ENCODE measurements around the gene KLF16. TPM values are rescaled to one million over a fixed set of nuclear protein-coding genes. Genes with fewer than 3 reads are reported as not detected.

Gene KLF16
- total RNA-seq, 2 donors from 2014 or later, result 16.3 to 32.9 TPM

DNA sequence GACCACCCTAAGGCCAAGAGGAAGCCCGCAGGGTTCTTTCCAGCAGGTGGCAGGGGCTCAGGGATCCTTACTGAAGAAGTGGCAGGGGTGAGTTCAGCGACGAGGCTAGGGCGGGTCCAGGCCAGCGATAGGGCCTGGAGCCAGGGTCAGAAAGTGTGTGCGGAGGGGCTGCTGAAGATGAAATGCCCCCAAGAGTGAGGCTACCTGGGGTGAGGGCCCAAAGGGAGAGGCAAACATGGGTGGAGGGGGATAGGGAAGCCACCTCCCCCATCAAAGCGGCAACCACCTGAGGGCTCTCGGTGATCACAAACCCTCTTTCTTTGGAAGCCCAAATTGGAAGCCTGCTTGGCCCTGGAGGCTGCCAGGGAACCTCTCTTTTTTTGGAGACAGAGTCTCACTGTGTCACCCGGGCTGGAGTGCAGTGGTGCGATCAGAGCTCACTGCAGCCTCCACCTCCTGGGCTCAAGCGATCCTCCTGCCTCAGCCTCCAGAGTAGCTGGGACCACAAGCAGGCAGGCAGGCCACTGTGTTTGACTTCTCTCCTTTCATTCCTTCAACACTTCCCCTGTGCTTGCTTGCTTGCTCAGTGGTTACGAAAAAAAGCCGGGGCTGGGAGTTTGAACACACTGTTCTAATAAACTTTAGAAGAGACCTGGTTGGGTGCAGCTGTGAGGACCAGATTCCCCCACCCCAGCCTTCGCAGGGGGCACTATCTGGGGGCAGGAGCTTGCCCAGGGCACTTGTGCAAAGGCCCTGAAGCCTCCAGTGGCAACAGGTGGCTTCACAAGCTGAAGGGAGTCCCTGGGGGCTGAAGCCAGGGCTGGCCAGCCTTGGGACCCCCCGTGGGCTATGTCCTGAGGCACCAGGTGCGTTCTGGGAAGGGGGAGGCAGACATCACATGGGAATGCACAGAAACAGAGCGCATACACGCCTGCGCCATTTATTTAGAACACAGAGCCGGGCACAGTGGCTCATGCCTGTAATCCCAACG, 49.9 kb downstream of the KLF16 start:
- H3K27me3 Mint-ChIP-seq, result no peaks in the 10 kb centered on the region
- H3K4me3 Mint-ChIP-seq, result peak overlapping the region; percentile 92
- peak overlapping the region; percentile 67 for H3K27ac Mint-ChIP-seq
- ATAC-seq (replicated peaks), result no peak
- peaks cover 13% of the 10 kb centered on the region for H3K36me3 Mint-ChIP-seq (ENCODE audit: low read depth)
- peaks cover 12% of the 10 kb centered on the region for H3K4me1 Mint-ChIP-seq
- H3K9me3 Mint-ChIP-seq, result no peaks in the 10 kb centered on the region

DNA sequence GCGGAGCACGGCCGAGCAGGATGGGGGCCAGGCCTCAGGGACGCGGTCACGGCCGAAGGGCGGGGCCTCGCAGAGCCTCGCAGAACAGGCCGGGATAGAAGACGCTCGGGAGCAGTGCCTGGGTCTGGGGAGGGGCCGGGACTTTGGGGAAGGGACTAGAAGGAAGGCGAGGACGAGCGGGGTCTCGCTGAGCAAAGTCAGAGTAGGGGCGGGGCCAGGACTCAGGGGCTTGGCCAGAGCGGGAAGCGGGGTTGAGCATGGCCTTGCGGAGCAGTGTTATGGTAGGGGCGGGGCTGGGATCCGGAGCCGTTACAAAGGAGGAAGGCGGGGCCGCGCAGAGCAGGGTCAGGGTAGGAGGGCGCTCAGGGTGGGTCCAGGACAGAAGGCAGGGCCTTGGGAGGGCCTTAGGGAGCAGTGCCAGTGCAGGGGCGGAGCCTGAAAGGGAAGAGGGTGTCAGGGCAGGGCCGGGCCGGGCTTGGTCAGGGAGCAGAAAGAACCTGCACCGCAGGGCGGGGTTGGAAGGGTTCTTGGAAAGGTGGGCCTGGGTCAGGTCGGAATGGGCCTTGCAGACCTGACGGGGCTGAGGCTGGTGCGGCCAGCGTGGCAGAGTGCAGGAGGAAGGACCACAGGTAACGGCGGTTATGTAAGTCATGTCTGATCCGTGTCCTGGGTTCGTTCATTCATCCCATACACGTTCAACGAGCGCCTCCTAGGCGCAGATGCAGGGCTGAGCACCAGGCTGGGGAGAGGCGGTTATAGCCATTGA, 50.8 kb downstream of the KLF16 start:
- Mint-ChIP-seq H3K4me3 (peak overlapping the region; percentile 92), H3K36me3 (ENCODE audit: low read depth) (peaks cover 6% of the 10 kb centered on the region), H3K27me3 (no peaks in the 10 kb centered on the region), H3K4me1 (peaks cover 12% of the 10 kb centered on the region), H3K27ac (peak overlapping the region; percentile 67), H3K9me3 (no peaks in the 10 kb centered on the region)
- ATAC-seq (replicated peaks), result peak; percentile 88

DNA sequence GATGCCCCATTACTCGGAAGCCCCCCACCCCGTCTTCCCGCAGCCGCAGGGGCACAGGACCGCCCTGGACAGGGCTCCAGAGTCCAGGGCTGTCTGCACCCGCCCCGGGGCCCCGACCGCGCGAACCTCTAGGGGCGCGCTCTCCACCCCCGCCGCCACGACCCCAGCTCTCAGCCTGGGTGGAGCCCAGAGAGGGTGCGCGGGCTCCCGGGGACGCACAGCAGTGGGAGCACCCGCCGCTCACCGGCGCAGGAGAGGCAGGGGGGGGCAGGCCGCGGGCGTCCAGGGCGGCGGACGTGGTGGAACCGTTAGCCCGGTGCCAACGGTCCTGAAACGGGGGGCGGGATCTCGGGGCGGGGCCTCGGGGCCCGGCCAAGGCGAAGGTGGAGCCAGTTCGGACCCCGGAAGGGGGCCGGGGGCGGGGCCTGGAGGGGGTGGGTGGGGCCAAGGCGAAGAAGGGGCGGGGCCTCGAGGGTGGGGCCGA, 51.4 kb downstream of the KLF16 start, which contains the start of gene ATP8B3:
TSS of gene ATP8B3 (minus strand) at position 335 of the 484 bp plus-strand sequence. CDS start 540 bp downstream, outside the sequence.
- H3K9me3 Mint-ChIP-seq, result no peaks in the 10 kb centered on the region
- H3K4me3 Mint-ChIP-seq, result peak within 1 kb of the TSS; percentile 92
- H3K36me3 Mint-ChIP-seq (ENCODE audit: low read depth), result peaks cover 6% of the 10 kb centered on the region
- H3K4me1 Mint-ChIP-seq, result peaks cover 12% of the 10 kb centered on the region
- H3K27me3 Mint-ChIP-seq, result no peaks in the 10 kb centered on the region
- peak; percentile 34 for ATAC-seq (replicated peaks)
- H3K27ac Mint-ChIP-seq, result peak within 1 kb of the TSS; percentile 67

DNA sequence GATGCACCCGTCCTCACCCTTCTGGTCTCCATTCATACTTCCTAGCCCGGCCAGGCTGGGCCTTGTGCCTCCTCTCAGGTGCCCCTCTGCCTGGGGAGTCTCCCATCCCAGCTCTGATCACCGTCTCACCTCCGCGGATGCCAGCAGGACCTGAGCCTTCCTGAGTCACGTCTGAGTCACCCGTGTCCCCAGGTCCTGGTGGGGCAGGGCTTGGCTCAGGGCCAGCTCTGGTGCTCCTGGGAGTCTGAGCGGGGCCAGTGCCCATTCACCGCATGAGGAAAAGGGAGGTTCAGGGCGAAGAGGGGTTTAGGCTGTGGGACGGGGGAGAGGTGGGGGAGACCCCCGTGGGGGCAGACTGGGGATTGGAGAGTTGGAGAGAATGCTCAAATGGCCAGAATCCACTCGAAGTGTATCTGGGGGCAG, 51.9 kb downstream of the KLF16 start:
- no peaks in the 10 kb centered on the region for H3K27me3 Mint-ChIP-seq
- H3K27ac Mint-ChIP-seq, result peak overlapping the region; percentile 11
- ATAC-seq (replicated peaks), result peak; percentile 43
- H3K4me3 Mint-ChIP-seq, result peak overlapping the region; percentile 92
- H3K36me3 Mint-ChIP-seq (ENCODE audit: low read depth), result peaks cover 6% of the 10 kb centered on the region
- H3K4me1 Mint-ChIP-seq, result peaks cover 12% of the 10 kb centered on the region
- H3K9me3 Mint-ChIP-seq, result no peaks in the 10 kb centered on the region

DNA sequence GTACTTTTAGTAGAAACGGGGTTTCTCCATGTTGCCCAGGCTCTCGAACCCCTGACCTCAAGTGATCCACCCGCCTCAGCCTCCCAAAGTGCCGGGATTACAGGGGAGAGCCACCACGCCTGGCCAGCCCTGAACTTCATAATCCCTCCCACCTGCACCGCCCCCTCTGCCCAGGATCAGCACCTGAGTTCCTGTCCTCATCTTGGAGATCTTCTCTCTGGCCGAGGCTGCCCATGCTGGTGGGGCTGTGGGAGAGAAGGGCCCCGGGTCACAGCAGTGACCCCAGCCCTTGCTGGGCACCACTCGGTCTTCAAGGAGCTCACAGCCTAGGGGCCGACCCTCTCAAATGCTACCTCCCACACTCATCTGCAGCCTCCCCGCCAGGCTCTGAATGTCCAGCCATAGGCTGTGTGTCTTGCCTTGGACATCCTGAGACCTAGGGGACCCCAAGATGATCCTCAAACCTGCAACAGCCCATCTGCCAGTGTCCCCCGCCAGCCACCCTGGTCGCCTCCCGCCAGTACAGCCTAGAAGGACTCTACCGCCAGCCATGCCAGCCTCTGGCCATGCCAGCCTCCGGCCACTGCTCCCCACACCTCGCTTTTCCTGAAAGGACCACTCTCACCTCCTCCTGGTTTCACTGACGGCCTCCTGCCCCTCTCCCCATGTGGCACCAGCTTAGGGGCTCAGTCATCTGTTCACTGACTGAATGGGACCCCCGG, 52.8 kb downstream of the KLF16 start:
- Mint-ChIP-seq H3K27ac (no peak overlapping the region), H3K4me3 (peak overlapping the region; percentile 92), H3K9me3 (no peaks in the 10 kb centered on the region), H3K27me3 (no peaks in the 10 kb centered on the region), H3K4me1 (peaks cover 12% of the 10 kb centered on the region), H3K36me3 (ENCODE audit: low read depth) (no peaks in the 10 kb centered on the region)
- ATAC-seq (replicated peaks), result no peak

DNA sequence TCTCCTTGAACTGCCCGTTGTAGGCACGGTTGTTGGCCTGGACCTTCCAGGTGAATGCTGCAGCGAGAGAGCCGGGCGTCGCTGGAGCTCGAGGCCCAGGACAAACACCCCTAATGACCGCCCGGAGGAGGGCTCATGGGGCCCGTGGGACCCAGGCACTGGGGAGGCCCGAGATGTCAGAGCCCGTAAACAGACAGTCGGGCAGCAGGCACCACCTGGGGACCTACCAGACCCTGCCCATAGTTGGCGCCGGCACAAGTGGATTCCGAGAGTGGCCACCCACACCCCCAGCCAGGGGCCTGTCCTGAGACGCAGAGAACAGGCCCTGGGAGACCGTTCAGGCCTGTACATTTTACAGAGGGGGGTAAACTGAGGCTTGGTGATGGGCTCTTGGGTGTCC, 53.7 kb downstream of the KLF16 start:
- Mint-ChIP-seq H3K4me3 (no peak overlapping the region), H3K4me1 (peaks cover 12% of the 10 kb centered on the region), H3K9me3 (no peaks in the 10 kb centered on the region), H3K27ac (no peak overlapping the region), H3K27me3 (no peaks in the 10 kb centered on the region), H3K36me3 (ENCODE audit: low read depth) (no peaks in the 10 kb centered on the region)
- ATAC-seq (replicated peaks), result no peak

DNA sequence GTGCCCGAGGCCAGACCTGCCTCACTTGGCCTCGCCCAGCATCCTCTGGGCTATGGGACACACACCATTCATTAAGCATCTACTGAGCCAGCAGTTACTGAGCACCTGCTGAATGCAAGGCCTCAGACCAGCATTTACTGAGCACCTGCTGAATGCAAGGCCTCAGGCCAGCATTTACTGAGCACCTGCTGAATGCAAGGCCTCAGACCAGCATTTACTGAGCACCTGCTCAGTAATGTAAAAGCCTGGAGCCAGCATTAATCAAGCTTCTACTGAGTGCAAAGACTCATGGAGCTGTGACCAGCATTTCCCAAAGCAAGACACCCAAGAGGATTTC, 55.0 kb downstream of the KLF16 start:
- no peak for ATAC-seq (replicated peaks)
- H3K9me3 Mint-ChIP-seq, result no peaks in the 10 kb centered on the region
- no peak overlapping the region for H3K4me3 Mint-ChIP-seq
- H3K27me3 Mint-ChIP-seq, result no peaks in the 10 kb centered on the region
- no peak overlapping the region for H3K27ac Mint-ChIP-seq
- peaks cover 12% of the 10 kb centered on the region for H3K4me1 Mint-ChIP-seq
- H3K36me3 Mint-ChIP-seq (ENCODE audit: low read depth), result no peaks in the 10 kb centered on the region

DNA sequence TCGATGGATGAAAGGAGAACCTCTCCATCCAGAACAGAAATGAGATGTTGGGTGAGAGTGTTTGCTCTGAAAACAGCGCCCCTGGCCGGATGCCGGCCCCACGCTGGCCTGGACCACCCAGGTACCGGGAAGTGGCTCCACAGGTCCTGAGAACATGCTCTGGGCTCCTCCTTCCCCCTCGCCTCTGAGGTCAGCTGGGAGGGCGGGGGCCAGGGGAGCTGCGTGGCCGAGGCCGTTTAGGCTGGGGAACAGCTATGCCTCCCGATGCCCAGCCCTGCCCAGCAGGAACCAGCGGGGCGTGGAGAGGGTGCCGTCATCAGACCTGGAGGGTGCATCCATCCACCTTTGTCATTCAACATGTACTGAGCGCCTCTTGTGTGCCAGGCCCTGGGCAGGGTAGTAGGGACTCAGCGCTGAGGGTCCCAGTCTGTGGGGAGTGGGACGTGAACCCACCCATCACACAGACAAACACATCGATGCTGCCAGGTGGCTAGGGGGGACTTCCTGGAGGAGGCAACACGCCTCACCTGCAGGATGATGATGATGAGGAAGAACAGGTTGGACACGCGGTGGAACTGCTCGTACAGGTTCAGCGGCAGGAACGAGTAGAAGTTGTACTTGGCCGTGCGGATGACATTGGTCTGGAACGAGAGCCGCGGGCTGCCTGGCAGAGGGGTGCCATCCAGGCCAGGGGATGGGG, 55.5 kb downstream of the KLF16 start:
- Mint-ChIP-seq H3K9me3 (no peaks in the 10 kb centered on the region), H3K4me3 (no peak overlapping the region)

DNA sequence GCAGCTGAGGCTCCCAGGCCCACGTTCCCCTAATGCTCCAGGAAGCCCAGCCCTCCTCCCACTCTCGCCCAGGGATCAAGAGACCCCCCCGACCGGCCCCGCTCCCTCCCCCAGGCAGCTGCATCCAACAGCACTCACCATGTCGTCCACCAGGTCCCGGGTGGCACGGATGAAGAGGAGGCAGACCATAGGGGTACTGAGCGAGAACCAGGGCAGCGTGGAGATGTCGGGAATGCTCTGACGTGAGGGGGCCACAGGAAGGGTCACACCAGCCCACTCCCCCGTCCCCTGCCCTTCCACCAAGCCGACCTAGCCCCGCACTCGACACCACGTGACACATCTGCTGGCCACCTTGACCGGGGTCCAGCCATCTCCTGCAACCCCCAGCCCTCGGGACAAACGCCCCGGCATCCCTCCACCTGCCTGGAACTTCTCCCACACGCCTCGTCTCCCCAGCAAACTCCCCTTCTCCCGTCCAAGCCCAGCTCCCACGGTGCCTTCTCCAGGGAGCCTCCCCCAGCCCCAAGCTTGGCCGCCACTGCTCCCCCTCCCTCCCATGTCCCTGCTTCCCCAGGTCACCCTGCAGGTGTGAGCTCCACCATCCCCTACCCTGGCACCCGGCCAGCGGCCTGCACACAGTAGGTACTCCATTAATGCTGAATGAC, 56.2 kb downstream of the KLF16 start:
- no peaks in the 10 kb centered on the region for H3K9me3 Mint-ChIP-seq
- no peak for ATAC-seq (replicated peaks)
- H3K36me3 Mint-ChIP-seq (ENCODE audit: low read depth), result no peaks in the 10 kb centered on the region
- peaks cover 5% of the 10 kb centered on the region for H3K4me1 Mint-ChIP-seq
- H3K4me3 Mint-ChIP-seq, result no peak overlapping the region
- no peak overlapping the region for H3K27ac Mint-ChIP-seq
- H3K27me3 Mint-ChIP-seq, result no peaks in the 10 kb centered on the region

More for the DNA sequence above, 55.5 kb downstream of the KLF16 start:
- H3K36me3 Mint-ChIP-seq (ENCODE audit: low read depth), result no peaks in the 10 kb centered on the region
- no peak for ATAC-seq (replicated peaks)
- no peaks in the 10 kb centered on the region for H3K27me3 Mint-ChIP-seq
- H3K27ac Mint-ChIP-seq, result no peak overlapping the region
- peaks cover 9% of the 10 kb centered on the region for H3K4me1 Mint-ChIP-seq

DNA sequence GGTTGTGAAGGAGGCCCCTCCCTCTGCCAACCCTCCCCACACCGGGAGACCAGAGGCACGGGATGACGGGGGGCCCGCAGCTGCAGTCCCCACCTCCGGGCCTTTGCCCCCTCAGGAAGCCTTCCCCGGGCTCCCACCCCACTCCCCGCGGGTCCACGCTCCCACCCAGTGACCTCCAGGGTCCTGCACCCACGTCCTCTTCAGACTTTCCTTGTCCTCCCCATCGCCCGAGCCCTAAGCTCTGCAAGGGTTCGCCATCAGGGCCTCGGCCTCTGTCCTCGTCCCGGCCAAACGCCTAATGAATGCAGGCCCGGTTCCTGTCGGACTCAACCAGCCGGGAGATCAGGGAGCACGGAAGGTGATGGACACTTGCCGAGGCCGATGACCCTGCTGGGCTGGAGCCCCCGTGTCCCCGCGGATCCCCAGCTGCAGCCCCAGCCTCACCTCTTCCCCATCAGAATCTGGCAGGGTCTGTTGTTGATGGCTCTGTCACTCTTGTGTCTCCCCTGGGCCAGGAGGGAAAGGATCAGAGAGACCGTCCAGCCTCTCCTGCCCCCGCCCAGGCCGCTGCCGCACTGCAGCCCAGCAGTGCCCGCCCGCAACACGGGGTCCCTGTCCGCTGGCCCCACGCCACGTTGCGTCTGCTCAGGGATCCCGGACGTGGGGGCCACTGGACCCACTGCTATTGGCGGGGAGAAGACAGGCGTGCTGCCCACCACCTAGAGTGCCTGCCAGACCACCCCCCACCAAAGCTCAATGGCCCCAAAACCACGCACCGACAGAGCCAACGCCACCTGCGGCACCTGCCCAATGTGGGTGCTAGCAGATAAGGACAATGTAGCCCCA, 57.0 kb downstream of the KLF16 start:
- Mint-ChIP-seq H3K4me1 (peaks cover 3% of the 10 kb centered on the region), H3K36me3 (ENCODE audit: low read depth) (no peaks in the 10 kb centered on the region), H3K27ac (no peak overlapping the region), H3K4me3 (no peak overlapping the region), H3K9me3 (no peaks in the 10 kb centered on the region), H3K27me3 (no peaks in the 10 kb centered on the region)
- ATAC-seq (replicated peaks), result no peak

DNA sequence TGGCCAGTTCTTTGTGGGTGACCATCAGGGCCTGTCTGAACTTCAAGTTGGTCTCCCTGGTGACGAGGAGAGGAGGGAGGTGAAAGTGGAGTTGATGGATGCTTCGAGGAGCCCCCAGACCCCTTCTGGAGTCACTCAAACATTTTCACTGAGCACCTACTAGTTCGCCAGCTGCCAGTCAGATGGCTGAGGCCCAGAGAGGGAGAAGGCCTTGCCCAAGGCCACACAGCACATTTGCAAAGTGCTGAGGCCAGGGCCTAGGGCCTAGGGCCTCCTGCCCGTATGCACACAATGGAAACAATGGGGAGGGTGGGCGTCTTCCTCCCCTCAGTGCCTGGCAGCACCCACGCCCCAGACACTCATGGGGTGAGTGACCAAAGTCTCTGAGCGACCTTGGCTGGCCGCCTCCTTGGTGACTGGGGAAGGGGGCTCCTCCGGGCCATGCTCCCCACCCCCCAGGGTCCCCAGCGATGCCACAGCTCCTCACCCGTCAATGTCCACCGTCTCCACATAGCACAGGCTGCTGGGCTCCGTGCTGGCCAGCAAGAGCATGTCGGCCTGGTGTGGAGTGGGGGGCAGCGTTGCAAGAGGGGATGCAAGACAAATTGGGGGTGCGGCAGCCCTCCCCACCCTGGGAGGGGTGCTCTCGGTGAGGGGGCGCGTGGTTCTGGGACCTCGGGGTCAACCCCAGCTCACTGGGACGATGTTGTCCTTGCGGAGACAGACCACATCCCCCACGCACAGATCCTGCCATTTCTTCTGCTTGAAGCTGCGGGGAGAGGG, 57.8 kb downstream of the KLF16 start:
- H3K4me3 Mint-ChIP-seq, result no peak overlapping the region
- no peaks in the 10 kb centered on the region for H3K9me3 Mint-ChIP-seq
- ATAC-seq (replicated peaks), result no peak
- no peaks in the 10 kb centered on the region for H3K4me1 Mint-ChIP-seq
- H3K27me3 Mint-ChIP-seq, result no peaks in the 10 kb centered on the region
- no peaks in the 10 kb centered on the region for H3K36me3 Mint-ChIP-seq (ENCODE audit: low read depth)
- no peak overlapping the region for H3K27ac Mint-ChIP-seq

DNA sequence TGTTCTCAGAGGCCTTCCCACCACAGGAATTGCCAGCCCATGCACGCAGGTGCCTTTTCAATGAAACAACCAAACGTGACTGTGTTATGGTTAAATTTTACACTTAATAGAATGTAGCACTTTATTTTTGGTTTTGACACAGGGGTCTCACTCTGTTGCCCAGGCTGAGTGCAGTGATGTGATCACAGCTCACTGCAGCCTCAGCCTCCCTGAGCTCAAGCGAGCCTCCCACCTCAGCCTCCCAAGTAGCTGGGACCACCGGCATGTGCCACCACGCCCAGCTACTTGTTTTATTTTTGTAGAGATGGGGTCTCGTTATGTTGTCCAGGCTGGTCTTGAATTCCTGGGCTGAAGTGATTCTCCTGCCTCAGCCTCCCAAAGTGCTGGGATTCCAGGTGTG, 58.5 kb downstream of the KLF16 start:
- Mint-ChIP-seq H3K4me3 (no peak overlapping the region), H3K36me3 (ENCODE audit: low read depth) (peaks cover 5% of the 10 kb centered on the region), H3K27me3 (no peaks in the 10 kb centered on the region), H3K27ac (no peak overlapping the region), H3K9me3 (no peaks in the 10 kb centered on the region), H3K4me1 (no peaks in the 10 kb centered on the region)
- no peak for ATAC-seq (replicated peaks)

All from activated T-helper 17 cell treated with anti-CD3 and anti-CD28 coated beads, Interleukin-2, amount 50 U/mL, for 72 hours (primary cell).